Pulmonary artery endothelial cell (primary cell): ENCODE measurements around the gene CCDC85C. TPM values are rescaled to one million over a fixed set of nuclear protein-coding genes. Genes with fewer than 3 reads are reported as not detected.
A peak's percentile ranks its signal among the peaks of the same experiment; 100 is the strongest.

Source experiments
- DNase-seq: peaks from one replicate; pipeline ENCODE4 v3.0.0-alpha.2; 2011; ENCODE audit warnings: low read depth, low spot score
- total RNA-seq: library from RNA; depleted of rRNA; stranded (reverse); fragments of >200 nt; gene quantifications from 2 replicates; pipeline ENCODE4 v1.2.3, GENCODE V29; 2014

CCDC85C gene
- total RNA-seq, 1 donor from 2014 or later: 16.5 TPM

DNA sequence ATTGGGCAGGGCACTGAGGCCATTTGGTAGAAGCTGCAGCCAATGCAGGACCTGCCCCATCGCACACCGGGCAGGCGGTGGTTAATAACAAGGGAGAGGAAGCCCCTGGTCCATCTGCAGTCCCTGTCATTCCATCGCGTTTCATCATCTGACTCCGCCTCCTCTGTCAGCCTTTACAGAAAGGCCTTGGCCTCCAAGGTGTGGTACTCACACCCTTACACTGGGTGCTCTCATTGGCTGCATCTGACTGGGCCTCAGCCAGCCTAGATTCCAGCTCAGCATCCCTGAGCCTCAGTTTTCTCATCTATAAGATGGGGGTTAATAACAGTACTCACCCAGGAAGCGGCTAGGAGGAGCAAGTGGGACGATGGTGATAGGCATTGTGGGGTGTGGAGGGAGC, 26.2 kb upstream of the CCDC85C start:
- no peak for DNase-seq

DNA sequence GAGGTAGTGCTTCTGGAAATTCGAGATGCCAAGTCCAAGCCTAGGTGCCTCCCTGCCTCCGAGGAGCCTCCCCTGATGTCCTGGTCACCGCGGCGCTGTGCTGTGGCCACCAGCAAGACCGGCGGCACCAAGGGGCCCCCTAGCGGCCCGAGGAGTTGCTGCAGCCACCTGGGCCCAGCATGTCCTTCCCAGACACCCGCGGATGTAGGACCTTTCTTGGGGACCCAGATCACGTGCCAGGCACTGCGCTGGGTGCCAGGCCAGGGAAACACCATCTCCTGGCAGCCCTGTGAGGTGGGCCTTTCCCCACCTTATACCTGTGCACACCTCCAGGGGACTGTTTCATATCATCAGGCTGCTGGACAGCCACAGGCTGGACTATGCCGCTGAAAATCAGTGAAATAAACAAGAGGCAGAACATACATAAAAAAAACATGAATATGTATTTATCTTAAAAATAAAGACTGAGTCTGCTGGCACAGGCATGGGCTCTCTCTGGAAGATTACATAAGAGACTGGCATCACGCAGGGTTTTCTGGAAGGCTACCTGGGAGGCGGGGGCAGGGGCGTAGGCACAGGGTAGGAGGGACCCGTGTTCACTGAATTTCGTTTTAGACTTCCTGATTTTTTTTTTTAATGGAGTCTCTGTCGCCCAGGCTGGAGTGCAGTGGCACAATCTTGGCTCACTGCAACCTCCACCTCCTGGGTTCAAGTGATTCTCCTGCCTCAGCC, 25.0 kb upstream of the CCDC85C start:
- no peak for DNase-seq

DNA sequence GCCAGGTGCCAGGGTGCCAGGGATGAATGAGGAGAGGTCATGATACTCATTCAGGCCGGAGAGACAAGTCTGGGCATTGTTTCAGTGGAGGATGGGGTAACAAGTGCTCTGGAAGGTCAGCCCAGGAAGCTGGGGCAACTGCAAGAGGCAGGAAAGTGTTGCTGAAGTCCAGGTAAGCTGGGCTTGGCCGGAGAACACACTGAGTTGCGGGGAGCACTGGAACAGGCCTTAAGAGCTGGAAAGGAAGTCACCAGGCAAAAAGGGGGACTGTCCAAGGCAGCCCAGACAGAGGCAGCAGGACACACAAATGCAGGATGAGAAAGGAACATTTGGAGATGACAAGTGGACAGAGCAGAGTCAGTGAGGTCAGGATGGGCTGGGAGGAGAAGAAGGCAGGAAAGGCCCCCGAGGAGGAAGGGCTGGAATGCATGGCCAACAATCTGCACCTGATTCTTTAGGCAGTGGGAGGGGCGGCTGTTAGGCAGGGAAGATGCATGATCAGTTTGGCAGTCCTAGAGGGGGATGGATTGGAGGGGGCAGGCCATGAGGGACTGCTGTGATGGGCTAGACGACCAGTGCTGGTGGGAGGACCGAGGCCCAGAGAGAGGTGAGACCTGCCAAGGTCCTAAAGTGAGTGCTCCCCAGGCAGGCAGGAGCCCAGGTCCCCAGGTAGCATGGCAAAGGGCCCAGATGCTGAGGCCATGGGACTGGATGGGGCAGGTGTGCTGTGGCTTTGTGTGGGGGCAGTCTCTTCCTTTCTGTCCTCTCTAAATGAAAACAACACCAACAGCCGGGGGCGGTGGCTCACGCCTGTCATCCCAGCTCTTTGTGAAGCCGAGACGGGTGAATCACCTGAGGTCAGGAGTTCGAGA, 23.7 kb upstream of the CCDC85C start:
- no peak for DNase-seq

GRCh38 chr14:99627100-99627499, 23.1 kb upstream of the CCDC85C start:
- DNase-seq: no peak

DNA sequence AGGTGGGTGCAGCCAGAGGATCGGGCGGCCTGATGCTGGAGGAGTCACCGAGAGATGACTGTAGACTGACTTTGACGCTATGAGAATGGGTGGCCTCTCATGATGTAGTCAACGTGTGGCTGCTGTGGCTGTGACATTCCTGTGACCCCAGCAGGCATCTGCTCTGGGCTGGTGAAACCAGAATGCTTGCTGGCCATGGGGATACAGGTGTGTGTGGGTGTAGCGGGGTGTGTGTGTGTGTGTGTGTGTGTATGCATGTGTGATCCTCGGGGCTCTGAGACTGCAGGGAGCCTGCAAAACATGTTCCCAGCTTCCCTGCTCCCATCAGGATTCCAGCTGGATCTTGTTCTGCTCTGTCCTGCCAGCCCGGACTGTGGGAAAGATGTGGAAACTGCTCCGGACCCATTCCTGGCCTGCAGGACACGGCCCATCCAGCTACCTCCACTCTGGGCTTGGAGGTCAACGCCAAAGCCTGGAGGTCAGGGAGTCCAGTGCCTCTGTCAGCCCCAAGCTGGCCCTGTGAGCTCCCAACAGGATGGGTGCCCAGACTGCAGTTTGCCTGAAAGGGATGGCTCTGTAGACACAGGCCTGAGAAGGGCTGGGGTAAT, 22.1 kb upstream of the CCDC85C start:
- no peak for DNase-seq

- no peak for DNase-seq
These were observed 21.5 kb upstream of the CCDC85C start for GRCh38 chr14:99625476-99625875.

DNA sequence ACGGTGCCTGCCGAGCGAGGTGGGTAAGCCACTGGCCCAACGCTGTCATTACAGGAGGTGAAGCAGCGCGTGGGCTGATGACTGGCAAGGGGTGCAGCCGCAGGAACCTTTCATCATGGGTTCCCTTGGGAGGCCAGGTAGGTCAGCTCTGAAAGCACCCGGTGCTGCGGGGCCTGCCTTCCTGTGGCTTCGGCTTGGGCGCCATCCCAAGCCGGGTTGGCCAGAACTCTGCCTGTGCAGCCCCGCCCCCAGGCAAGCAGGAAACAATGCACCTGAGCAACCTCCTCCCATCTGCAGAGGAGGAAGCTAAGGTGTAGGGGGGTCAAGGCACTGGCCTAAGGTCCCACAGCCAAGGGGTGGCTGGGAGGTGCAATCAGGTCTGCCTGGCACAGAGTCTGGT, 21.0 kb upstream of the CCDC85C start:
- no peak for DNase-seq

DNA sequence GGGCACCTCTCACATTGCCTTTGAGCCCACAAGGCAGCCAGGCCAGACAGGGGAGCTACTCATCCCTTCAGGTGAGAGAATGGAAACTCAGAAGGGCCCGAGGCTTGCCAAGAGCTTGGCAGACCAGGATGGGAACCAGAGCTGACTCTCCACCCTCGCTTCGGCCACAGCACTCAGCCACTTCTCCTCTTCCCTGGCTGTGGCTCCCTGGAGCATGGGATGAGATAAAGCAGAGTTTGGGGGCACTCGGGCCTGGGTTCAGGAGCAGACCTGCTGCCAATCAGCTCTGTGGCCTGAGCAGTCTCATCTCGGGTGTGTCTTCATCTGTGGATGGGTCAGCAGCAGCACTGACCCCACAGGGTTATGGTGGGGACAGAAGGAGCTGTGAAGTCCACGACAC, 20.0 kb upstream of the CCDC85C start:
- no peak for DNase-seq

DNA sequence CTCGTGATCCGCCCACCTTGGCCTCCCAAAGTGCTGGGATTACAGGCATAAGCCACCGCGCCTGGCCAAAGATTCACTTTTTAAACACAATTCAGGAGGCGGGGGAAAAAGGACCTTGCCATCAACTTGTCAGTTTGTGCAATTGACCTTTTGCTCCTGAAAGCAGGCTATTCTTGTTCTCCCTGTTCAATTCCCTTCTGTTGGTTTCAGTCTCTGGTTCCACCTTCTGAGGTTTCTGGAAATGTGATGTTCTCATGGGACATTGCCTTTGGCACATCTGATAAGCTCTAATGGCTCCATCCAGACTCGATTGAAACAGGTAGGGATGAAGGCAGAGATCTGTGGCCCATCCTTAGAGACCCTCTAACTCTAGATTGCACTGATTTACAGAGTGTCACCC, 17.9 kb upstream of the CCDC85C start:
- DNase-seq: no peak

- DNase-seq: peak; percentile 83
These were observed 16.1 kb upstream of the CCDC85C start for GRCh38 chr14:99619835-99620834.

- no peak for DNase-seq
These were observed 13.1 kb upstream of the CCDC85C start for GRCh38 chr14:99616832-99617800.

DNA sequence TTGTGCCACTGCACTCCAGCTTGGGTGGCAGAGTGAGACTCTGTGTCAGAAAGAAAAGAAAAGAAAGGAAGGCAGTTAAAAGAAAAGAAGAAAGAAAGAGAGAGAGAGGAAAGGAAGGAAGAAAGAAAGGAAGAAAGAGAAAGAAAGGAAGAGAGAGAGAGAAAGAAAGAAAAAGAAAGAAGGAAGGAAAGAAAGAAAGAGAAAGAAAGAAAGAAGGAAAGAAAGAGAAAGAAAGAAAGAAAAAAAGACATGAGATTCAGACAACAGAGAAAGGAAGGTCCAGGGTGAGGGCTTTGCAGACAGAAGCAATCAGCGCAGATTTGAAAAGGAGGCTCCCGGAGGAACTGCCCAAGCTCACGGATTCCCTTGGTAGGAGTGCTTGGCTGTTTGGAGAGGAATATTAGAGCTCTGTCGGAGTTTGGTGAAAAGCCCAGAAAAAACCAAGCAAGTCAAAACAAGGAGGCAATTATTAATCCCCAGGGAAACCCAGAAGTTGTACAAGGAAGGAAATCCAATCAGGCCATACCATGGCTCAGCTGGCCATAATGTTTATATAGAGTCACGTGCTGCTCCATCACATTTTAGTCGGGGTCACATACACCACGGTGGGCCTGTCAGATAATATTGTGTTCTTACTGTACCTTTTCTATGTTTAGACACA, 11.6 kb upstream of the CCDC85C start:
- no peak for DNase-seq

DNA sequence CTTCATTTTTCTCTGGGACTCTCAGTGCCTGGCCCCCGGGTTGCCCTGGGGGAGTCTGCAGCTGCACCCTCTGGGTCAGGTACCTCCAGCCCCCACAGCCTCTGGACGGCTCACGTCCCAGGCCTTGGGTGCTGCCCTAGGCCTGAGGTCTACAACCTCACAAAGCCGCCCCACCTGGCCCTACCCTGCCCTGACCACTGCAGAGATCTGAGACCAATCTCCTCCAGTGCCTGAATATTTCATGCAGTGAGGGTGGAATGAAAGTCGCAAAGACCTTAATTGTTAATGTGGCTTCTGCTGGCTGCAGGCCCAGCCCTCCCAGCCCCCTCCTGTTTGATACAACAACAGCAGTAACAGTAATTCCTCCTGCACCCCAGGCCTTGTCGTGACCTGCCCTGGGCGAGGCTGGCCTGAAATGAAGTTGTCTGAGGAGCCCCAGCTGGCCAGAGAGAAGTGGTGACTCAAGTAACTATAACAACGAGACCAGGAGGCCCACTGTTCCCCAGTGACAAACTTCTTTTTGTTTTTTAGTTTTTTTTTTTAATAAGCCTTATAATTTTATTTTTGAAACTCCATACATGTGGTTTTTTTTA, 8.8 kb upstream of the CCDC85C start:
- no peak for DNase-seq

DNA sequence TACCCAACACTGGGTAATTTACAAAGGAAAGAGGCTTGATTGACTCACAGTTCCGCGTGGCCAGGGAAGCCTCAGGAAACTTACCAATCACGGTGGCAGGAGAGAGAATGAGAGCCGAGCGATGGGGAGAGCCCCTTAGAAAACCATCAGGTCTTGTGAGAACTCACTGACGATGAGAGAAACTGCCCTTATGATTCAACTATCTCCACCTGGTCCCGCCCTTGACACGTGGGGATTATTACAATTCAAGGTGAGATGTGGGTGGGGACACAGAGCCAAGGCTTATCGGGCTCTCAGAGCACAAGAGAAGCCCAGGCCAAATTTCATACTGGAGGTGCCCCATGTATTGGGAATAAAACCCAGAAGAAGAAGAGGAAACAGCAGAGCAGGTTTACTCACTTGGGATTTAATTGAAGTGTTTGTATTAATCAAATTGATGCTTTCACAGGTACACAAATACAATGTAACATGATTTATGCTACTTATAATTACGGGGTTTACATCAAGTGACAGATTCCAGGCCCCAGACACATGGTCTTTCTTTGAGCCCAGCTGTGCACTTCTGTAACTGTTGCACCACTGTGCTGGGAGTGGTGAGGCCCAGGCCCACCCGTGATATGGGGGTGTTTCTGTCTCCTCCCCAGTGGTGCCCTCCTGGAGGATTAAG, 8.2 kb upstream of the CCDC85C start:
- no peak for DNase-seq

GRCh38 chr14:99611646-99612045, 7.6 kb upstream of the CCDC85C start:
- DNase-seq: no peak

DNA sequence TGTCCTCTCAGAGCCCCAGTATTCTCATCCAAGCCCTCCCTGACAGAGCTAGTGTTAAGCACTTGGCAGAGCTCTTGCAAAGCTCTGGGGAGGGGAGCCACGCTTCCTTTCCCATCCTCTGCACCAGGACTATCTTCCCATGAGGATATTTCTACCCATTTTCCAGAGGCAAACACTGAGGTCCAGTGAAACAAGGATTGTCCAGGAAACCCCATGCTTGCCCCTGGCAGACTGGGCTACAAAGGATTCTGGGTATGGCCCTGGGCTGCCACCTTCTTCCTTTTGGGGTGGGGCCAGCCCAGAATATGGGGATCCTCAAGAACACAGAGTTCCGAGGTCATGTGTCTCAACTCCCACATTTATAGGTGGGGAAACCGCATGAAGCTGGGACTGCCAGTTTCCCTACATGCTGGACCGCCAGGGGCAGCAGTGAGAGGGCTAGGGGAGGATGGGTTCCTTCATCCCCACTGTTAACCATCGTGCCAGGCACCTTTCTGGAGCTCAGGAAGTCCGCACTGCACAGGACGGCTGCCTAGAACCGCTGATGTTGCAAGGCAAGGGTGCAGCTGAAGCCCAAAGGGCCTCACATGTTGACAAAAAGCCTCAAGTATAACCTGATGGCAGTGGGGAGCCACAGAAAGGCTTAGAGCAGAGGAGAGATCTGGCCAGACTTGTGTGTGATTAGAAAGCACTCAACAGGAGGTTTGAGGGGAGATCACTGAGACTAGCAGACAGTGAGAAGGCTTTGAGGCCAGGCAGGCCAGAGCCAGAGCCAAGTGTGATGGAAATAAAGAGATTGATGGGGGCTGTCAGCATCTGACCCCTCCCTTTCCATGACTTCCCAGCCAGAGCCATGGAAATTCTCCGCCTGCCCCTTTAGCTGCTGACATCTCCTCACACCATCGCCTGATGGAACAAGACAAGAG, 5.5 kb upstream of the CCDC85C start:
- no peak for DNase-seq

- no peak for DNase-seq
These were observed 4.6 kb upstream of the CCDC85C start for GRCh38 chr14:99608591-99608990.
